HepG2 (cell line): ENCODE measurements around the gene SHISA7. TPM values are rescaled to one million over a fixed set of nuclear protein-coding genes. Genes with fewer than 3 reads are reported as not detected.
"Not testable (repeated sequence)": the region's sequence is repeated elsewhere in the genome, so short reads cannot be mapped to it uniquely, and the experiment has no call there.

ENCODE experiments used
- ATAC-seq: fragments of 200-7000 bp; cut with Tn5 transposase; 3 replicates; pipeline ENCODE4 v1.9.1; 2020; ENCODE audit warnings: mild to moderate bottlenecking, moderate library complexity
- BruUV-seq: library from RNA; stranded (reverse); fragments of 400-500 nt; replicated peaks from 2 replicates; lab custom pipeline; 2021; lab: Mats Ljungman, UMichigan
- CTCF ChIA-PET: fragments of 300-600 bp; formaldehyde crosslinking; extraction: SDS; loops from one replicate; lab custom pipeline; 2021; ENCODE audit warnings: low total read pairs, inconsistent platforms, low intra/inter-chr PET ratio; lab: Yijun Ruan, JAX
- POLR2A ChIA-PET: fragments of 350-600 bp; sonication (Branson Sonifier 250); formaldehyde crosslinking; loops from one replicate; lab custom pipeline; 2020; ENCODE audit warnings: antibody characterized with exemption, inconsistent platforms; lab: Yijun Ruan, JAX
- DNase-seq: peaks from one replicate; pipeline ENCODE4 v3.0.0-alpha.2; 2015; ENCODE audit warnings: low spot score
- FAIRE-seq: peaks from 3 replicates; lab custom pipeline; 2011; peaks lifted over from hg19 to GRCh38; lab: Jason Lieb, UNC
- H2AFZ ChIP-seq: one replicate; pipeline ENCODE4 v1.6.1; 2011; ENCODE audit warnings: low read length, inconsistent platforms
- H3K27ac ChIP-seq: fragments of 300-600 bp; 3 replicates; pipeline ENCODE4 v1.8.0; 2011; ENCODE audit warnings: mixed run types, mild to moderate bottlenecking, mixed read lengths, low read length, inconsistent platforms; ENCODE audit not compliant: insufficient read depth; ENCODE audit errors: extremely low read length
- H3K27me3 ChIP-seq, 2 experiments: fragments of 200-600 bp in 1 of 2; 2 replicates in 1 of 2; 3 replicates in 1 of 2; pipeline versions ENCODE4 v1.6.0 to v1.8.0; 2011; ENCODE audit warnings: low read length in 2 of 2, mild to moderate bottlenecking in 2 of 2, moderate library complexity in 2 of 2, inconsistent platforms in 1 of 2; ENCODE audit not compliant: insufficient read depth in 2 of 2, control insufficient read depth in 1 of 2
- H3K36me3 ChIP-seq, 2 experiments: fragments of 200-600 bp in 1 of 2; replicated peaks in 1 of 2; 2 replicates in 1 of 2; 3 replicates in 1 of 2; pipeline versions ENCODE4 v1.5.1 to v1.8.0; 2011; ENCODE audit warnings: low read length in 2 of 2, inconsistent platforms in 1 of 2; ENCODE audit not compliant: insufficient read depth in 2 of 2, control insufficient read depth in 1 of 2
- H3K4me1 ChIP-seq: 2 replicates; pipeline ENCODE4 v1.5.1; 2012; ENCODE audit warnings: low read length, inconsistent platforms; ENCODE audit not compliant: insufficient read depth
- H3K4me2 ChIP-seq: 2 replicates; pipeline ENCODE4 v1.6.0; 2011; ENCODE audit warnings: low read depth, low read length, inconsistent platforms
- H3K4me3 ChIP-seq, 3 experiments: fragments of 200-600 bp in 1 of 3; sonication (generic), shearing (Covaris generic) in 1 of 3; replicated peaks in 1 of 3; 2 replicates each; pipeline ENCODE4 v1.5.1; 2011 to 2016; ENCODE audit warnings: low read length in 3 of 3, inconsistent platforms in 2 of 3, low read depth in 2 of 3, mild to moderate bottlenecking in 2 of 3, control low read depth in 1 of 3, mixed read lengths in 1 of 3; ENCODE audit not compliant: insufficient read depth in 1 of 3
- H3K79me2 ChIP-seq: one replicate; pipeline ENCODE4 v1.6.1; 2011; ENCODE audit warnings: low read length, inconsistent platforms; ENCODE audit not compliant: insufficient read depth
- H3K9ac ChIP-seq: 2 replicates; pipeline ENCODE4 v1.6.0; 2011; ENCODE audit warnings: mild to moderate bottlenecking, low read depth, low read length, inconsistent platforms; ENCODE audit not compliant: insufficient read depth
- H3K9me3 ChIP-seq: 2 replicates; pipeline ENCODE4 v1.5.1; 2012; ENCODE audit warnings: mild to moderate bottlenecking, low read length
- H4K20me1 ChIP-seq: 2 replicates; pipeline ENCODE4 v1.6.0; 2011; ENCODE audit warnings: inconsistent platforms, mild to moderate bottlenecking, low read length, moderate library complexity; ENCODE audit not compliant: insufficient read depth
- ATF7 ChIP-seq, 2 experiments: fragments of 450-650 bp in 1 of 2; sonication (generic) in 1 of 2; formaldehyde crosslinking in 1 of 2; IDR thresholded peaks; 2 replicates each; pipeline versions ENCODE4 v1.4.0 to v1.6.1; 2016 to 2020; ENCODE audit warnings: antibody characterized with exemption in 1 of 2, mild to moderate bottlenecking in 1 of 2, missing genetic modification reagents in 1 of 2
- CCAR2 ChIP-seq: fragments of 200-400 bp; formaldehyde crosslinking; optimal IDR thresholded peaks from 2 replicates; pipeline ENCODE3; 2018; ENCODE audit warnings: low read depth, mild to moderate bottlenecking, low read length, moderate library complexity
- CREB1 ChIP-seq, 2 experiments: fragments of 450-650 bp in 1 of 2; IDR thresholded peaks; 2 replicates each; pipeline ENCODE4 v1.6.1; 2016 to 2017; ENCODE audit warnings: control low read depth in 1 of 2, mild to moderate bottlenecking in 1 of 2, missing compliant biosample characterization in 1 of 2, missing genetic modification characterization in 1 of 2
- FOXP1 ChIP-seq, 2 experiments: fragments of 450-650 bp in 1 of 2; IDR thresholded peaks; 2 replicates each; pipeline ENCODE4 v1.6.1; 2017 to 2018; ENCODE audit warnings: antibody characterized with exemption in 1 of 2
- NFE2L2 ChIP-seq: fragments of 150-350 bp; IDR thresholded peaks from 2 replicates; pipeline ENCODE4 v1.6.1; 2014; ENCODE audit warnings: low read length
- ZFP41 ChIP-seq: sonication (generic); formaldehyde crosslinking; IDR thresholded peaks from 2 replicates; pipeline ENCODE4 v1.4.0; 2020; ENCODE audit warnings: mild to moderate bottlenecking, missing genetic modification reagents, borderline replicate concordance
- ZNF772 ChIP-seq: sonication (generic); formaldehyde crosslinking; IDR thresholded peaks from 2 replicates; pipeline ENCODE4 v1.5.0; 2020; ENCODE audit warnings: mild to moderate bottlenecking, missing genetic modification reagents
- ZNF780A ChIP-seq: sonication (generic); formaldehyde crosslinking; IDR thresholded peaks from 2 replicates; pipeline ENCODE4 v1.8.0; 2022; ENCODE audit warnings: mild to moderate bottlenecking, missing genetic modification reagents, moderate library complexity
- ZSCAN9 ChIP-seq: IDR thresholded peaks from 2 replicates; pipeline ENCODE4 v1.6.1; 2016; ENCODE audit warnings: borderline replicate concordance
- WGBS: methylation state at CpG from one replicate; pipeline ENCODE4 v1.1.6; 2017; ENCODE audit warnings: low lambda C conversion rate; 5-methylcytosine and 5-hydroxymethylcytosine counted together
- in situ Hi-C: cut with HindIII; loops from 2 replicates; pipeline ENCODE4 v1.10.0; 2017; ENCODE audit warnings: low pct_unique_long_range_greater_than_20kb; ENCODE audit not compliant: extremely low pct_ligation_motif_present
- intact Hi-C: fragments of 100-400 bp; cut with micrococcal nuclease; formaldehyde crosslinking; loops from one replicate; pipeline ENCODE4 v1.10.0; 2022; ENCODE audit not compliant: unreplicated experiment
- polyA plus RNA-seq, 8 experiments: library from polyadenylated mRNA; depleted of rRNA in 3 of 8; stranded (reverse) in 7 of 8; unstranded in 1 of 8; fragments of >200 nt; fragmentation: Illumina TruSeq in 4 of 8; extraction: Trizol in 4 of 8; gene quantifications; 2 replicates each; pipeline versions ENCODE4 v1.2.1 to v1.2.3, GENCODE V29; 2011 to 2016; ENCODE audit warnings: low read depth in 4 of 8, missing spikeins in 1 of 8, mixed read lengths in 1 of 8; ENCODE audit not compliant: insufficient read depth in 1 of 8
- total RNA-seq, 5 experiments: library from RNA; depleted of rRNA; stranded (reverse); fragments of >200 nt; fragmentation: Illumina TruSeq; extraction: Trizol; gene quantifications; 2 replicates each; pipeline ENCODE4 v1.2.3, GENCODE V29; 2016; ENCODE audit warnings: low read depth in 1 of 5
- TF ChIP-seq, protein P1 (sequence below): sonication (generic); formaldehyde crosslinking; IDR thresholded peaks from 2 replicates; pipeline ENCODE4 v1.4.0; 2020; ENCODE audit warnings: mild to moderate bottlenecking, missing genetic modification reagents
- TF ChIP-seq, protein P2 (sequence below), 2 experiments: fragments of 450-650 bp in 1 of 2; sonication (generic) in 1 of 2; formaldehyde crosslinking; IDR thresholded peaks; 2 replicates each; pipeline versions ENCODE4 v1.5.0 to v1.8.0; 2020 to 2022; ENCODE audit warnings: mild to moderate bottlenecking in 1 of 2, missing genetic modification reagents in 1 of 2

The SHISA7 gene
- total and polyA plus RNA-seq, 2 of the 13 experiments (the other 11 are each of a cell fraction or from before 2014, with no cell fraction given): not detected

DNA sequence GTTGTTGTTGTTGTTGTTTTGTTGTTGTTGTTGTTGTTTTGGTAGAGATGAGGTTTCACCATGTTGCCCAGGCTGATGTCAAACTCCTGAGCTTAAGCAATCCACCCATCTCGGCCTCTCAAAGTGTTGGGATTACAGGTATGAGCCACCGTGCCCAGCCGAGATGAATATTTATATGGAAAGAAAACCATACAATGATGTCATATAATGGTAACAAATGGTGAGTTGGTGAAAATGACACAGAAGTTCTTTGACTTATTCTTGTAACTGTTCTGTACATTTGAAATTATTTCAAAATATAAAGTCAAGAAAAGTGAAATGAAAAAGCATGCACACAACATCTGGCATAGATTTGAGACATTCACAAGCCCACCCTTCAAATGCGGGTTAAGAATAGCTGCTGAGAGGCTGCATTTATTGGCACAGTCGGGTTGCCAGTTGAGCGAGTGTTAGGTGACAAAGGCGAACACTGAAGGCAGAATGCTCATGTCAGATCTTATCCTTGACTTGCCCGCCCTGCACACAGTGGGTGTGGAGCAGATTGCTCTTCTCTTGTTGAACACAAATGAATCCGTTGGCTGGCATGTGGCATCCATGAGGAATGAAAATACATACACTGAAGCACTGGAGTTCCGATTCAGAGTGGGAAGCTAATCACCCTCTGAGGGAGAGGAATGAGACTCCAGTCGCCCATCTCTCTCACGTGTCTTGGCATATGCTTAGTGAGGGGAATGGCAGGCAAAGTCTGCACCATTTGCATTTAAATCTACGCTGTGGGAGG lies 19.7 kb downstream of the SHISA7 start:
- Histone ChIP-seq H3K36me3 (no peaks in the 10 kb centered on the region), H3K4me1 (no peaks in the 10 kb centered on the region), H3K27ac (no peak overlapping the region), H3K79me2 (no peaks in the 10 kb centered on the region), H4K20me1 (no peaks in the 10 kb centered on the region), H3K27me3 (peaks cover 0 to 26% of the 10 kb centered on the region in 2 experiments; a peak in 1 of 5 replicates), H3K9me3 (no peaks in the 10 kb centered on the region), H2AFZ (no peak overlapping the region), H3K4me2 (no peak overlapping the region)
- CTCF ChIA-PET: no interaction called here
- in situ Hi-C loops: no loop called here
- POLR2A ChIA-PET: no interaction called here
- intact Hi-C loops: no loop called here
- FAIRE-seq (no peak), DNase-seq (no peak)
- BruUV-seq: no TSS peak
- TF ChIP-seq, protein P1, sequence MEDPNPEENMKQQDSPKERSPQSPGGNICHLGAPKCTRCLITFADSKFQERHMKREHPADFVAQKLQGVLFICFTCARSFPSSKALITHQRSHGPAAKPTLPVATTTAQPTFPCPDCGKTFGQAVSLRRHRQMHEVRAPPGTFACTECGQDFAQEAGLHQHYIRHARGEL (CRISPR knock-in tag): no peak
- TF ChIP-seq ATF7 (IDR thresholded peaks at IDR 0.05) (peak; percentile 63; the same call in 1 of the 2 replicates), ATF7 (CRISPR knock-in tag; IDR thresholded peaks at IDR 0.05) (no peak), FOXP1 (IDR thresholded peaks at IDR 0.05) (peak; percentile 64), FOXP1 (CRISPR knock-in tag; IDR thresholded peaks at IDR 0.05) (no peak), ZSCAN9 (CRISPR knock-in tag) (no peak), CREB1 (IDR thresholded peaks at IDR 0.05) (0 out of 2 replicates have a peak, but pooled peaks have one; percentile 6), CREB1 (CRISPR knock-in tag; IDR thresholded peaks at IDR 0.05) (no peak), ZFP41 (CRISPR knock-in tag) (no peak), ZNF772 (CRISPR knock-in tag) (no peak), ZNF780A (CRISPR knock-in tag) (no peak), NFE2L2 (no peak), CCAR2 (no peak)
- TF ChIP-seq, protein P2, sequence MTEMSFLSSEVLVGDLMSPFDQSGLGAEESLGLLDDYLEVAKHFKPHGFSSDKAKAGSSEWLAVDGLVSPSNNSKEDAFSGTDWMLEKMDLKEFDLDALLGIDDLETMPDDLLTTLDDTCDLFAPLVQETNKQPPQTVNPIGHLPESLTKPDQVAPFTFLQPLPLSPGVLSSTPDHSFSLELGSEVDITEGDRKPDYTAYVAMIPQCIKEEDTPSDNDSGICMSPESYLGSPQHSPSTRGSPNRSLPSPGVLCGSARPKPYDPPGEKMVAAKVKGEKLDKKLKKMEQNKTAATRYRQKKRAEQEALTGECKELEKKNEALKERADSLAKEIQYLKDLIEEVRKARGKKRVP (CRISPR knock-in tag; IDR thresholded peaks at IDR 0.05): no peak
- TF ChIP-seq, all 625 proteins: peak for 3
- H3K4me3 ChIP-seq: no peak overlapping the region
- WGBS: 24% methylated on average over 13 of the region's 13 CpGs
- H3K9ac ChIP-seq: no peak overlapping the region
- no peak for ATAC-seq

DNA sequence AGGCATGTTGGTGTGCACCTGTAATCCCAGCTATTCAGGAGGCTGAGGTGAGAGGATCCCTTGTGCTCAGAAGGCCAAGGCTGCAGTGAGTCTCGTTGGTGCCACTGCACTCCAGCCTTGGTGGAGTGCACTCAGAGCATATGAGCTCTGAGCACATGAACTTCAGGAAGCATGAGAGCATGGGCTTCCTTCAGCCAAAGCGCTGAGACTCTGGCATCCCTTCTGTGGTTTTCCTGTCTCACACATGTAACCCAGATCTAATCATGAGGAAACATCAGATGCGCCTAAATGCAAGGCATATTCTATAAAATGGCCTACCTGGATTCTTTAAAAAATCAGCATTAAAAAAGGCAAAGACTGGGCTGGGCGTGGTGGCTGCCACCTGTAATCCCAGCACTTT lies 21.8 kb downstream of the SHISA7 start:
- intact Hi-C loops: not testable (repeated sequence)

More for the DNA sequence above, 21.8 kb downstream of the SHISA7 start:
- H3K9ac ChIP-seq, DNase-seq, H3K9me3 ChIP-seq, in situ Hi-C loops, BruUV-seq, H4K20me1 ChIP-seq, H3K36me3 ChIP-seq, ATAC-seq, H3K4me2 ChIP-seq, H3K27ac ChIP-seq, CTCF ChIA-PET, H3K4me3 ChIP-seq, H3K79me2 ChIP-seq, H3K4me1 ChIP-seq, H2AFZ ChIP-seq: not testable (repeated sequence)
- 29% methylated on average over 3 of the region's 4 CpGs for WGBS
- peak; percentile 23 for FAIRE-seq
- POLR2A ChIA-PET: interaction anchor here (0.7 to 1.1 kb wide), 2 partner anchors 82 to 120 kb away, joined by 3 read pairs; no protein-coding TSS in a partner anchor
- peaks cover 0 to 23% of the 10 kb centered on the region in 2 experiments; a peak in 1 of 5 replicates for H3K27me3 ChIP-seq
